Measurements from ENCODE around the gene SLC27A3.

GRCh38 chr1:153742411-153743142 lies 32.6 kb upstream of the SLC27A3 start:
- no peak for TF ChIP-seq POLR2AphosphoS5 (IDR thresholded peaks at IDR 0.05; ENCODE audit: low read depth, low read length)
- no peak for TF ChIP-seq CEBPB (IDR thresholded peaks at IDR 0.05; ENCODE audit: low read depth, low read length)
- TF ChIP-seq RXRA (IDR thresholded peaks at IDR 0.05; ENCODE audit: insufficient read depth, low read depth, low read length), result no peak
- TF ChIP-seq RNF2 (IDR thresholded peaks at IDR 0.05; ENCODE audit: borderline replicate concordance, low read depth, low read length, missing control alignments, poor library complexity, severe bottlenecking), result no peak
- TF ChIP-seq POLR2A (IDR thresholded peaks at IDR 0.05; ENCODE audit: control extremely low read depth in 1 of 2, low read depth in 2 of 2, low read length in 2 of 2), result no peak
- no peak for TF ChIP-seq TEAD4 (IDR thresholded peaks at IDR 0.05; ENCODE audit: low read depth, low read length)
- TF ChIP-seq CTCF (IDR thresholded peaks at IDR 0.05; ENCODE audit: control extremely low read depth in 1 of 3, insufficient read depth in 1 of 3, low read depth in 1 of 3, low read length in 3 of 3), result no peak
- TF ChIP-seq RFX5 (IDR thresholded peaks at IDR 0.05; ENCODE audit: borderline replicate concordance, low read depth, low read length), result no peak
- no peak for TF ChIP-seq EZH2 (IDR thresholded peaks at IDR 0.05; ENCODE audit: low read depth, low read length, severe bottlenecking)
- TF ChIP-seq SP1 (IDR thresholded peaks at IDR 0.05; ENCODE audit: low read depth, low read length), result no peak
- TF ChIP-seq RAD21 (IDR thresholded peaks at IDR 0.05 in 1 of 2, conservative IDR thresholded peaks at IDR 0.05 in 1 of 2; ENCODE audit: low read depth in 2 of 2, low read length in 2 of 2), result no peak
- TF ChIP-seq TAF1 (IDR thresholded peaks at IDR 0.05; ENCODE audit: low read depth, low read length), result no peak
- TF ChIP-seq EP300 (IDR thresholded peaks at IDR 0.05; ENCODE audit: borderline replicate concordance in 1 of 2, low read depth in 2 of 2, low read length in 2 of 2), result no peak

All from H1 (cell line).